Karpas-422 (cell line): ENCODE data around the gene TCF25. TPM values are rescaled to one million over a fixed set of nuclear protein-coding genes. Genes with fewer than 3 reads are reported as not detected.
"Not testable (repeated sequence)": the region's sequence is repeated elsewhere in the genome, so short reads cannot be mapped to it uniquely, and the experiment has no call there.

Experiments used
- DNase-seq: peaks from one replicate; pipeline ENCODE4 v3.0.0-alpha.2; 2015
- H2AFZ ChIP-seq: fragments of 200-600 bp; sonication (generic); 2 replicates; pipeline ENCODE4 v1.6.1; 2014; ENCODE audit warnings: antibody characterized with exemption, low read length, mixed read lengths
- H3K27ac ChIP-seq: fragments of 200-600 bp; sonication (generic); 2 replicates; pipeline ENCODE4 v1.5.1; 2014; ENCODE audit warnings: mild to moderate bottlenecking, low read length, moderate library complexity
- H3K27me3 ChIP-seq: fragments of 200-600 bp; sonication (generic); 2 replicates; pipeline ENCODE4 v1.6.1; 2014; ENCODE audit warnings: low read length, mixed read lengths
- H3K36me3 ChIP-seq: fragments of 200-600 bp; sonication (generic); 2 replicates; pipeline ENCODE4 v1.6.1; 2014; ENCODE audit warnings: low read length, mixed read lengths; ENCODE audit not compliant: insufficient read depth
- H3K4me1 ChIP-seq: fragments of 200-600 bp; sonication (generic); 2 replicates; pipeline ENCODE4 v1.6.1; 2014; ENCODE audit warnings: mild to moderate bottlenecking, low read length, mixed read lengths
- H3K4me2 ChIP-seq: fragments of 200-600 bp; sonication (generic); 2 replicates; pipeline ENCODE4 v1.6.1; 2014; ENCODE audit warnings: low read length, low read depth, mild to moderate bottlenecking; ENCODE audit not compliant: poor library complexity, severe bottlenecking
- H3K4me3 ChIP-seq: fragments of 200-600 bp; sonication (generic); 2 replicates; pipeline ENCODE4 v1.5.1; 2014; ENCODE audit warnings: mild to moderate bottlenecking, antibody characterized with exemption, low read length, mixed read lengths
- H3K79me2 ChIP-seq: fragments of 200-600 bp; sonication (generic); 2 replicates; pipeline ENCODE4 v1.6.1; 2014; ENCODE audit warnings: mild to moderate bottlenecking, low read length, mixed read lengths
- H3K9ac ChIP-seq: fragments of 200-600 bp; sonication (generic); 2 replicates; pipeline ENCODE4 v1.6.0; 2014; ENCODE audit warnings: low read length
- H3K9me2 ChIP-seq: fragments of 200-600 bp; sonication (generic), shearing (Covaris generic); replicated peaks from 2 replicates; pipeline ENCODE4 v1.6.0; 2014; ENCODE audit warnings: mild to moderate bottlenecking, low read length, moderate library complexity; ENCODE audit not compliant: insufficient read depth
- H3K9me3 ChIP-seq: fragments of 300-700, 200-600 bp; sonication (generic); 2 replicates; pipeline ENCODE4 v1.6.1; 2014; ENCODE audit warnings: low read length, mixed read lengths
- H4K20me1 ChIP-seq: fragments of 200-600 bp; sonication (generic); 2 replicates; pipeline ENCODE4 v1.6.1; 2014; ENCODE audit warnings: mild to moderate bottlenecking, antibody characterized with exemption, low read length, low read depth; ENCODE audit not compliant: insufficient read depth
- total RNA-seq: library from RNA; depleted of rRNA; stranded (reverse); fragments of >200 nt; shearing (Covaris generic); gene quantifications from 2 replicates; pipeline ENCODE4 v1.2.3, GENCODE V29; 2014; ENCODE audit warnings: low replicate concordance

TCF25 gene
- total RNA-seq, 1 experiment from 2014 or later: 71.8 TPM

- H3K9me3 ChIP-seq: no peaks in the 10 kb centered on the region
- no peak overlapping the region for H3K9ac ChIP-seq
- H4K20me1 ChIP-seq: 0 out of 2 replicates have a peak, but pooled peaks cover 9% of the 10 kb centered on the region
- no peaks in the 10 kb centered on the region for H3K27me3 ChIP-seq
- no peak overlapping the region for H3K4me3 ChIP-seq
- H3K4me2 ChIP-seq: no peak overlapping the region
- no peaks in the 10 kb centered on the region for H3K9me2 ChIP-seq
- H2AFZ ChIP-seq: no peak overlapping the region
- H3K79me2 ChIP-seq: no peaks in the 10 kb centered on the region
- peaks cover 17% of the 10 kb centered on the region for H3K4me1 ChIP-seq
- DNase-seq: no peak
- H3K27ac ChIP-seq: no peak overlapping the region
- no peaks in the 10 kb centered on the region for H3K36me3 ChIP-seq
Observed at GRCh38 chr16:89829630-89830437, 43.6 kb upstream of the TCF25 start.

DNA sequence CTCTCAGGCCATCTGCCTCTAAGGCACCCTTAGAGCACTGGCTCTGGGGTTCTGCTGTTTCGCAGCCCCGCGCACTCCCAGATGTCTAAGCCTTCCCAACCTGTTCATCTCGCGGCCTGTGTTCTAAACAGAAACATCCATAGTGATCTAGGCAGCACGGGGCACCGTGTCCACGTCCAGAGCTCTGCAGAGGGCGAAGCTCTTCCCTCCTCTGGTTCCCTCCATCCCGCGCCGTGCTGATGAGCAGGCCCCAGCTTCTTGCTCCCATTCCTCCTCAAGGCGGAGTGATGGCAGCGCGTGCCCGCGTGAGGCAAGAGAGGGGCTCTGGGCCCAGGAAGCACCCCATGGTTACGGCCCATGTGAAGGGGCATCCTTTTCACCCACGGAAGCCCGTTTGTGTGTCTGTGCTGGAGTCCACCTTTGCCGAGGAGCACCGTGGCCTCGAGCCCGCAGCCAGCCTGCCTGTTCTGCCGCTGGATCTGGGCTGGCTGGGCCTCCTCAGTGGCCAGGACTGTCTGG, 41.5 kb upstream of the TCF25 start:
- H3K4me1 ChIP-seq: peaks cover 17% of the 10 kb centered on the region
- H4K20me1 ChIP-seq: 0 out of 2 replicates have a peak, but pooled peaks cover 9% of the 10 kb centered on the region
- no peaks in the 10 kb centered on the region for H3K9me2 ChIP-seq
- H3K9ac ChIP-seq: no peak overlapping the region
- no peaks in the 10 kb centered on the region for H3K36me3 ChIP-seq
- no peak for DNase-seq
- H2AFZ ChIP-seq: no peak overlapping the region
- H3K79me2 ChIP-seq: no peaks in the 10 kb centered on the region
- no peak overlapping the region for H3K4me3 ChIP-seq
- H3K27ac ChIP-seq: no peak overlapping the region
- H3K4me2 ChIP-seq: no peak overlapping the region
- H3K9me3 ChIP-seq: no peaks in the 10 kb centered on the region
- no peaks in the 10 kb centered on the region for H3K27me3 ChIP-seq

- not testable (repeated sequence) for H3K9me3 ChIP-seq, H3K4me2 ChIP-seq, H3K4me3 ChIP-seq, H3K27ac ChIP-seq, H3K36me3 ChIP-seq, H2AFZ ChIP-seq, H3K9ac ChIP-seq, H3K27me3 ChIP-seq, H4K20me1 ChIP-seq, H3K9me2 ChIP-seq, H3K79me2 ChIP-seq, DNase-seq
- H3K4me1 ChIP-seq: peaks cover 24% of the 10 kb centered on the region
Observed at GRCh38 chr16:89833664-89834363, 39.6 kb upstream of the TCF25 start.

- DNase-seq, H3K4me3 ChIP-seq, H3K9me2 ChIP-seq, H3K4me2 ChIP-seq, H3K36me3 ChIP-seq, H3K79me2 ChIP-seq, H3K9ac ChIP-seq, H3K9me3 ChIP-seq, H3K27ac ChIP-seq, H3K27me3 ChIP-seq, H4K20me1 ChIP-seq, H2AFZ ChIP-seq: not testable (repeated sequence)
- peaks cover 17% of the 10 kb centered on the region for H3K4me1 ChIP-seq
Observed at GRCh38 chr16:89834813-89835363, 38.5 kb upstream of the TCF25 start.

DNA sequence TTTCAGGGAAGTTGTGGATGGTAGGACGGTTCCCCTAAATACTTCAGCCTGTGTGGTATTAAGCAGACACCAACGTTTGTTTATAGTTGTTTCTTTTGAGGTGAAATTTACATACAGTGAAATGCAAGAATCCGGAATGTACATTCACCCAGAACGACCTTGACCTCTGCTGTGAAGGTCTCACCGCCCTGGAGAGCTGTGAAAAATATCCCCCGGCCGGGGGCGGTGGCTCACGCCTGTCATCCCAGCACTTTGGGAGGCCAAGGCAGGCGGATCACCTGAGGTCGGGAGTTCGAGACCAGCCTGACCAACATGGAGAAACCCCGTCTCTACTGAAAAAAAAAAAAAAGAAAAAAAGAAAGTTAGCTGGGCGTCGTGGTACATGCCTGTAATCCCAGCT, 36.9 kb upstream of the TCF25 start:
- not testable (repeated sequence) for H3K9me2 ChIP-seq, H3K79me2 ChIP-seq, DNase-seq, H3K27me3 ChIP-seq, H3K9me3 ChIP-seq, H3K9ac ChIP-seq, H4K20me1 ChIP-seq, H3K36me3 ChIP-seq, H2AFZ ChIP-seq, H3K4me3 ChIP-seq, H3K27ac ChIP-seq, H3K4me2 ChIP-seq
- H3K4me1 ChIP-seq: peaks cover 22% of the 10 kb centered on the region

DNA sequence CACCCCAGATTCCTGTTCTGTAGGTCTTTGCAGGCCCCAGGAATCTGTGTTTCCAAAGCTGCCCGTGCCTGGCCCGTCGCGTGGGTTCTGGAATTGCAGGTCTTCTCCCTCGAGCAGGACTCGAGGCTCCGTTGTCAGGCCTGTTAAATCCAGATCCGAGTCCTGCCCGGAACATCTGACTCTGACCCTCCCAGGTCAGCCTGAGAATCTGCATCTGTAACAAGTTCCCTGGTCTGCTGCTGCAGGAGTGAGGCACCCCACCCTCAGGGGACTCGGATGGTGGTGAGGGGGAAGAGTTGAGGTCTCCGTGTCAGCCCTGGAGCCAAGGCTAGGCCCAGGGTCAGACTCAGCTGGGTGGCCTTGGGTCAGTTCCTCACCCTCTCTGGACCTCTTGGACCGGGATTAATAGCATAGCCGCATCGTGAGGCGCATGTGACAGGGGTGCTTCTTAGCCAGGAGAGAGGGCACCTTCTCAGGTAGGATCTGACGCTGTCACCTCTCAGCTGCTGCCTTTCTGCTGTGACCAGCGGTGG, 36.3 kb upstream of the TCF25 start:
- Histone ChIP-seq H3K27me3 (no peaks in the 10 kb centered on the region), H3K9me2 (no peaks in the 10 kb centered on the region), H2AFZ (peak overlapping the region; percentile 74; the same call in 1 of the 2 replicates), H3K36me3 (no peaks in the 10 kb centered on the region), H3K4me2 (peak overlapping the region; percentile 38), H4K20me1 (no peaks in the 10 kb centered on the region), H3K9ac (no peak overlapping the region), H3K79me2 (no peaks in the 10 kb centered on the region), H3K4me1 (peaks cover 23% of the 10 kb centered on the region), H3K27ac (no peak overlapping the region), H3K4me3 (peak overlapping the region; percentile 22; the same call in 1 of the 2 replicates), H3K9me3 (no peaks in the 10 kb centered on the region)
- no peak for DNase-seq

DNA sequence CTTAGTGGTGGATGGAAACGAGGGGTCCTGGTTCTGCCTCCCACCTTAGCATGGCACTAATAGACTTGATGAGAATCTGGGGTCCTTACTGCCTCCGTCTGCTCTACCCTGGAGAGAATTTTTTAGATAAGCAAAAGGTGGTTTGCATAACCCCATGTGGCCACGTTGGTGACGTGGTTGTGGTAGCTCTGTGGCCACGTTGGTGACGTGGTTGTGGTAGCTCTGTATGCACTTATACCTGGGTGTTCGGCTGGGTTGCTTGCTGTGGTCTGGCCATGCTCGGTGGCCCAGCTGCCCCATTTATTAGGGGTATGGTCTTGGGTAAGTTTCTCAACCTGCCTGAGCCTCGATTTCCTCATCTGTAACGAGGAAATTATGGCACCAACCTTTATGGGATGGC, 32.1 kb upstream of the TCF25 start:
- Histone ChIP-seq H3K4me1 (peaks cover 38% of the 10 kb centered on the region), H3K27ac (no peak overlapping the region), H3K9me3 (no peaks in the 10 kb centered on the region), H3K9me2 (no peaks in the 10 kb centered on the region), H3K36me3 (no peaks in the 10 kb centered on the region), H3K27me3 (no peaks in the 10 kb centered on the region), H3K4me2 (no peak overlapping the region), H4K20me1 (no peaks in the 10 kb centered on the region), H2AFZ (no peak overlapping the region), H3K9ac (no peak overlapping the region), H3K4me3 (no peak overlapping the region), H3K79me2 (no peaks in the 10 kb centered on the region)
- no peak for DNase-seq
